Activated CD8-positive, alpha-beta memory T cell treated with anti-CD3 and anti-CD28 coated beads for 36 hours (primary cell): ENCODE results near the gene HSD17B12. TPM values are rescaled to one million over a fixed set of nuclear protein-coding genes. Genes with fewer than 3 reads are reported as not detected.

Experiments used
- CTCF ChIA-PET: fragments of 350-600 bp; sonication (Branson Sonifier 250); formaldehyde crosslinking; loops from one replicate; lab custom pipeline; 2021; ENCODE audit warnings: antibody characterized with exemption; lab: Charles Lee
- POLR2A ChIA-PET: fragments of 350-600 bp; sonication (Branson Sonifier 250); formaldehyde crosslinking; loops from one replicate; lab custom pipeline; 2021; ENCODE audit warnings: antibody characterized with exemption; lab: Charles Lee
- total RNA-seq, 2 experiments: library from RNA; stranded (reverse); gene quantifications; one replicate each; pipeline ENCODE4 v1.2.3, GENCODE V29; 2021

HSD17B12 gene
- total RNA-seq, 2 experiments from 2014 or later = 39.9 to 43.7 TPM

DNA sequence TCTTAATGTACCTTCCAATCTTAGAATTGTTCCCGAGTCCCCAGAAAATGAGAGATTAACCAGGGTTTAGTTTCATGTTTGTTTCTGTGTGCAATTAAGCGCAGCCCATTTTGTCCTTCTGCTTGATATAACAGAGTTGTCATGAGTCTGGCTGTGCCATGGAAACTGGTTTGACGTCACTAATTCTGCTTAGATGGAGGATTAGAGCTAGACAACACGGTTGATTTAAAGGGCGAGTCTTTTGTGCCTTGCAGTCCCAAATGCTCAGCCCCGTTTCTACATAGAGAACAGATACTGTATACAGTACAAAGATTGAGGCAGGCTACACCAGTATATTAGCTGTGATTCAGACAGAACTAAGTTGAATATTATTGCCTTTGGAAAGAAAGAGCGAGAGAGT is 154.6 kb downstream of the HSD17B12 start:
- ChIA-PET POLR2A (no interaction called here), CTCF (interaction anchor here (1.1 kb wide), 1 partner anchor 213 kb away, joined by 3 read pairs; no protein-coding TSS in a partner anchor)

GRCh38 chr11:43837879-43838278 is 157.3 kb downstream of the HSD17B12 start:
- ChIA-PET CTCF (interaction anchor here (1.2 kb wide), 1 partner anchor 12 kb away, joined by 5 read pairs; no protein-coding TSS in a partner anchor), POLR2A (no interaction called here)

DNA sequence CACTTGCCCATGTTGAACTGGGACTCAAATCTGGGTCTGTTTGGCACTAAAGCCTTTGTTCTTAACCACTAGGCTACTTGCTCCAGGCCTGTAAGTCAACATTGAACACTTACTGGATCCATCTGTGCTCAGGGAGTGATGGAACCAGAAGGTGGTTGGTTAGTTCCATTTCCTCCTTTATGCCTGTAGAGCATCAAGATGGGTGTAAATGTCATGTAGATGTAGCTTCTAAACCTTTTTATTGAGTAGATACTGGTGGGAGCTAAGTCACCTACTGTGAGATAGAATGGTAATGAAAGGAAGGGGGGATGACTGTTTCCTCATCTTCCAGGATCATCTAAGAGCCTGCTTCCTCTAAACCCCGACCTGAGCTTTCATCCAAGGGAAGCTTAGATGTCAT is 161.5 kb downstream of the HSD17B12 start:
- POLR2A ChIA-PET = no interaction called here

DNA sequence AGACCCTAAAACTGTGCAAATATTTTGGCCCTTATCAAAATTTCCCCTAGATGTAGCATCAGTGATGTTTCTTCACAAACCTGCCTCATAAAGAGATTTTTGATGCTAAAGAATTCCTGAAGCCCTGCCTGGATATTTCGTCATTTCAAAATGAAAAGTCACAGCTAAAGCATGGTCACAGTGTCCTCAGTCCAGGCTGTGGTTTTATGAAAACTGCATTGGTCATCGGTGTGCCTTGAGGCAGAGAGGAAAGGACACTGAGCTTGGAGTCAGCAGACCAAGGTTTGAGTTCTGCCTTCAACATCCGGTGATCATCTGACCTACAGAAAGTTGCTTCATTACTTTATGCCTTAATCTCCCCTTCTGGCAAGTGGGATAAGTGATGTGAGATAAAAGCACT is 165.3 kb downstream of the HSD17B12 start:
- ChIA-PET POLR2A (no interaction called here), CTCF (no interaction called here)

More for the DNA sequence above, 161.5 kb downstream of the HSD17B12 start:
- CTCF ChIA-PET = no interaction called here

DNA sequence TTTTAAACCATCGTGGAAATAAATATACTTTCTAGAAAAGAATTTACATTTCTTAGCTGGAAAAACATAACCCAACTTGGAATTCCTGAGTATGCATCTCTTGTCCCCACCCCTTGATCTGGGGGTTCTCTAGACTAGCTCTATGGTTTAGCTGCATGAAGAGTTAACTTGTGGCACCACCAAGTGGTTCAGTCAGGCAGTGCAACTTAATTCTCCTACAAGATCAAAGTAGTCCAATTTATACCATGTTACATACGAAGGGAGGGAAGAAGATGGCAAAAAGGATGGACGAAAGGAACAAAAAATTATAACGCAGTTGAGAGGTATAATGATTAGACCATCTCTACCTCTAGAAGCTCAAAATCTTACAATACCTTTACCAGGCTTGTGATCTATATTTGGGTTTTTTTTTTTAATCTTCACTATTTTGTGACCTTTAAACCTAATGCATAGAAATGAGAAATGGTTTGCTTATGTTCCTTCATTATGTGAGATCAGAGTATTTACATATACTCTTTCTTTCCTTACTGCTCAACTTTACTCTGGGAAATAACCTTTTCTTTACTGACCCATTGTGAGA is 171.6 kb downstream of the HSD17B12 start:
- ChIA-PET POLR2A (no interaction called here), CTCF (interaction anchor here (0.8 to 1.6 kb wide), 9 partner anchors 9 to 285 kb away, joined by 3 to 8 read pairs (median 4); no protein-coding TSS in a partner anchor)

DNA sequence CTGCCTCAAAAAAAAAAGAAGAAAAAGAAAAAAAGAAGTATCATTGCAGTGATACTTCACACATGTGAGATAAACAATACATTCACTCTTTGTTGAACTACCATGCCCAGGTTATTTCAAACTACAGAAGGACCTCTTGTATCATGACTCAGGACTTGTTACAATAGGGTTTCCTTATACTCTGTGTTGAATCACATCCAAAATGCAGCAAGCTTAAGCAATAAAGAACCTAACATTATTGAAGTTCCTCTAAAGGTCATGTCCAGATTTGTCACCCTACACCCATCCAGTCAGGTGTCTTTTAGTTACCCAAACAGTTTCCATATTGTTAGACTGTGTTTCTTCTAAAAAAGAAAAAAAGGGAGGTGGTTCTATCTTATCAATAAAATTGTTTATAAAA is 173.2 kb downstream of the HSD17B12 start:
- CTCF ChIA-PET = interaction anchor here (1.2 kb wide), 1 partner anchor 36 kb away, joined by 3 read pairs; no protein-coding TSS in a partner anchor
- POLR2A ChIA-PET = interaction anchor here (0.7 kb wide), 1 partner anchor 1002 kb away, joined by 5 read pairs; no protein-coding TSS in a partner anchor

DNA sequence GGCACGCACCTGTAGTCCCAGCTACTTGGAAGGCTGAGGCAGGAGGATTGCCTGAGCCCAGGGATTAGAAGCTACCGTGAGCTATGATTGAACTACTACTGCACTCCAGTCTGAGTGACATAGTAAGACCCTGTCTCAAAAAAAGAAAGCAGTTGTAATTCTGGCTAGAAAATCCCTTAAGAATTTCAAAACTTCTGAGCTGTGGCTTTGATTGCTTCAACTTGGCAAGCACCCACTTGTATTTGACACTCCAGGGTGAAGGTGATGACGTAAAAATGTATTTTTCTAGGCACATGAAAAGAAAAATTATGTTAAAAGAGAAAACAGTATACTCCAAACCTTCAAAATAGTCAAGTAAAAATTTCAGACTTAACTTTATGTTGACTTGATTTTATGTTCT is 176.5 kb downstream of the HSD17B12 start:
- ChIA-PET CTCF (no interaction called here), POLR2A (no interaction called here)

DNA sequence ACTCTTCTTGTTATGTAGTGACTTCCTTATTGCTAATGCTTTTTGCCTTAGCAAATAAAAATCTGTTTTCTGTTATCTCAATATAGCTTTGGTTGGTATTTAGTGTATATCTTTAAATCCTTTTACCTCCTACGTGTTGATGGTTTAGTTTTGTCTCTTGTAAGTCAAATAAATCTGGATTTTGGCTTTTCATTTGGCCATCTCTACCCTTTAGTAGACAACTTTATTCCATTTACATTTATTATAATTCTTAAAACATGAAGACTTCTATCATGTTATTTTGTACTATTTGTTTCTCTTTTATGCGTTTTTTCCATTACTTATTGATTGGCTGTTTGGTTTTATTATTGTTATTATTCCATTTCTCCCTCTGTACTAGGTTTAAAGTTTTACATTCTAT is 180.6 kb downstream of the HSD17B12 start:
- CTCF ChIA-PET = interaction anchor here (0.6 kb wide), 1 partner anchor 29 kb away, joined by 4 read pairs; no protein-coding TSS in a partner anchor
- POLR2A ChIA-PET = no interaction called here

GRCh38 chr11:43866520-43866919 is 186.0 kb downstream of the HSD17B12 start:
- ChIA-PET CTCF (interaction anchor here (0.6 to 0.7 kb wide), 2 partner anchors 221 to 469 kb away, joined by 3 to 4 read pairs; no protein-coding TSS in a partner anchor), POLR2A (no interaction called here)

DNA sequence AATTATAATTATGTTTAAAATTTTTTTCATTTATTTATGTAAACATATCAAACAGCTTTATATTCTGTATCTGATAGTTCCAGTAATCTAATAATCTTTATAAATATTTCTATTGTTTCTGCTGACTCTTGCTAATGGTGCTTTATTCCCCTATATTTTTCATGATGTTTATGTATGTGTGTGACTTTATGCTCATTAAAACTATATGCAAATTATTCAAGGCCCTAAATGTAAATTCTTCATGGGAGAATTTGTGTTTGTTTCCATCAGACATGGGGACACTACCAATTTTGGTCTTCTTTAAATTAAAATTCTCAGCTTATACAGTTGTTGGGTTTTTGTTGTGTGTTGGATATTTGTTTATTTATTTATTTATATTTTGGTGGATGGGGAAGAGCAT is 186.4 kb downstream of the HSD17B12 start:
- ChIA-PET POLR2A (no interaction called here), CTCF (no interaction called here)

DNA sequence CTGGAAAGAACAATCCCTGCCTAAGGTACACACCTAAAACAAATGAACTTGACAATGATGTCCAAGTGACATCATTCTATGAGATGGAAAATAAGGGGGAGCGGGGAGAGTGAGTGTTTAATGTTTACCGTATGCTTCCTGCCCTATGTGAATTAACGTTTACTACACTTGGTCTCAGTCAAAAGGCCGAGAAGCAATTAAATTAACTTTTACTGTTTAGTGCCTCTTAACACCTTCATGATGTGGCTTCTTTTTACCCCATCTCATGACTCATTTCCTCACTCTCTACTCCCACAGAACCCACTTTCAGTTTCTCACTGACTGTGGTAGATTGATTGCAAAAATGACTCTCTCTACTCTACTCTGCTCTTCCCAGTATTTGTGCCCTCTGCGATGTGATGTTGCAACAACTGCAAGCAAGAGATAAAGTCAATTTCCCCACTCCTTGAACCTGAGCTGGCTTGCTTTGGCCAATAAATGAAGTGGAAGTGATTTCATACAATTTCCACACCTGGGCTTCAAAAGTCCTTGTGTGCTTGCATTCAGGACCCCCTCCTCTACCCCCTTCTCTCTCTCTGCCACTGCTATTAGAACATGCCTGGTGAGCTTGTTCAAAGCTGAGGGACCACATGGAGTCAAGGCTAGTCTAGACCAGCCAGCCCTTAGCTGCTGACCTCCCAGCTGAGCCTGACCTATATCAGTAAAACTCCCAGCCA is 188.5 kb downstream of the HSD17B12 start:
- ChIA-PET POLR2A (no interaction called here), CTCF (interaction anchor here (1.1 kb wide), 1 partner anchor 189 kb away, joined by 3 read pairs; the partner anchor contains the start of gene HSD17B12)

GRCh38 chr11:43871051-43871450 is 190.5 kb downstream of the HSD17B12 start:
- ChIA-PET POLR2A (no interaction called here), CTCF (no interaction called here)

GRCh38 chr11:43872995-43873394 is 192.5 kb downstream of the HSD17B12 start:
- ChIA-PET POLR2A (no interaction called here), CTCF (no interaction called here)

GRCh38 chr11:43874078-43874477 is 193.5 kb downstream of the HSD17B12 start:
- CTCF ChIA-PET = no interaction called here
- POLR2A ChIA-PET = no interaction called here

DNA sequence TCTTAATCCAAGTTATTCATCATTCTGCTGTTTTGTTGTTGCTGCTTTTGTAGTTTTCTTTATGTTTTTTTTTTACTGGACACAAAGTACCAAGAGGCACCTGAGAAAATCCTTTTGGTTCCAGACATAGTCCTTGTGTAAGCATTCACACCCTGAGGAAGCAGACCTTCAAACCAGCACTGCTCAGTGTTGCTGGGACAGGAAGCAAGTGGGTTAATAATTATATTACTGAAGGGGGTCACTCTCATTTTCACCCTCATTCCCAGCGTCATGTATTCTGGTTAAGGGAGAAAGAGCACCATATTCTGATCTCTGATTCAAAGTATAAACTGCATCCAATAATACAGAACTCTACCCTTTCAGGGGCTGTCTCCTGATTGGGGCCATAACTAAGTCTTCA is 194.2 kb downstream of the HSD17B12 start:
- CTCF ChIA-PET = no interaction called here
- POLR2A ChIA-PET = no interaction called here

DNA sequence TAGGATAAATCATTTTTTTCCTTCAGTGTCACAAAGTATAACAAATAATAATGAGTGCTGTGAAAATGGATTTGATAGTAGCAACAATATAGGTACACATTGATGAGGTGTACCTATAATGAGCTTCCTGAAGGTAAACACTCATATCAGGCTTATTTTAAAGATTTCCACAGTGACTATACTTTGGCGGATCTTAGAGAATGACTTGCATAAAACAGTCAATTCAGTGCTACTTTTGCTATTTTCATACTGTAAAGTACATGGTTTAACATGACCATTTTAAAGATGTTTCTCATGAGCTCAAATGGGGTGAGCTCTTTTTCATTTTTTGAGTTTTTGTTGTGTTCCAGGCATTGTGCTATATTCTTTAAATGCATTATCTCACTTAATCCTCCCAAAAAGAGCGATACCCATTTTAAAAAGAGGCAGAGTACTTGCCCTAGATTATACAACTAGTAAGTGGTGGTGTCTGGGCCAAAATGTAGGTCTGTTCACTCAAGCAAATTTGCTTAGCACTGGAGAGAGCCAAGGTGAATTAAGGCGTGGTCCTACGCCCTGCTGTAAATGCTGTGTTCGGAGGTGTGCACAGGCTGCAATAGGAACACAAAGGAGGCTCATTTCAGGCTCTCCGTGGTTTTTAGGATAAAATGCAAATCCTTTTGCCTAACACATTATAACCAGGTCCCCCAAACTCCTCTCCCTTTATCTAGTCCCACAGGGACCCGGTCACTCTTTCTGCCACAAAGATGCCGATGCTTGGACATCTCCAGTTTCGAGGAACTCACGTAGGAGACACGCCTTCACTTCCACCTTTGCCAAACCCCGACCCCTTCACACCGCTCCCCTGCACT is 199.5 kb downstream of the HSD17B12 start:
- POLR2A ChIA-PET = interaction anchor here (1.1 kb wide), 1 partner anchor 9 kb away, joined by 4 read pairs; no protein-coding TSS in a partner anchor
- CTCF ChIA-PET = interaction anchor here (0.6 kb wide), 1 partner anchor 10 kb away, joined by 3 read pairs; no protein-coding TSS in a partner anchor

DNA sequence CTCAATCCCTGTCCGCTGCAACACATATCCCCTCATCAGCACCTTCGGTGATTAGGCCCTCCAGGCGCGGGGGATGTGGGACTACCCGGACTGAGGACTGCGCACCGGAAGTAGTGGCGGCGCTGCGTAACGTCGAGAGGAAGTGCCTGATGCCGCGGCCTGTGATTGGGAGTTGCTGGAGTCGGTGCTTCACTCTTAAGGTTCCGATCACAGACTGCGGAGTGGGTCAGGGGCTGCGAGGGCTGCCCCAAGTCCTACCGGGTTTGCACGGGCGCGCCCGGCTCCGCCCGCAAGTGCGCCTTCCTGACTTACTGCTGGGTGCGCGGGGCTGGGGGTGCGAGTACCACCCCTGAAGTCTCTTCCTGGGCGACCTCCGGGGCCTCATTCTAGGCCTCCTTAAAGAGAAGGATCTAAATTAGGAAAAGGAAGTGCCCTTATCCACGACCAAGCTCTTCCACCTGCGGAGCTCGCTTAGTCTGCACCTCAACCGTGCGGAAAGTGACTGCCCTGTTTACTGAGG is 200.2 kb downstream of the HSD17B12 start, which contains the start of gene ALKBH3:
TSS of gene ALKBH3 (plus strand) at position 192 of the 520 bp plus-strand sequence. CDS start 1,822 bp downstream, outside the sequence.
- ChIA-PET CTCF (interaction anchor here (1.3 to 1.5 kb wide), 2 partner anchors 10 to 61 kb away, joined by 4 to 8 read pairs; partner anchors contain the start of gene C11orf96), POLR2A (interaction anchor here (0.7 to 1.1 kb wide), 3 partner anchors 8 to 183 kb away, joined by 3 to 4 read pairs (median 4); no protein-coding TSS in a partner anchor)

- CTCF ChIA-PET = interaction anchor here (1.1 kb wide), 1 partner anchor 9 kb away, joined by 3 read pairs; no protein-coding TSS in a partner anchor
- POLR2A ChIA-PET = no interaction called here
Measured at GRCh38 chr11:43892851-43893250, 212.3 kb downstream of the HSD17B12 start.

GRCh38 chr11:43894546-43894945 is 214.0 kb downstream of the HSD17B12 start:
- CTCF ChIA-PET = no interaction called here
- POLR2A ChIA-PET = no interaction called here
